ENCODE results near the gene RETREG2.
A peak's percentile ranks its signal among the peaks of the same experiment; 100 is the strongest.

The RETREG2 gene

DNA sequence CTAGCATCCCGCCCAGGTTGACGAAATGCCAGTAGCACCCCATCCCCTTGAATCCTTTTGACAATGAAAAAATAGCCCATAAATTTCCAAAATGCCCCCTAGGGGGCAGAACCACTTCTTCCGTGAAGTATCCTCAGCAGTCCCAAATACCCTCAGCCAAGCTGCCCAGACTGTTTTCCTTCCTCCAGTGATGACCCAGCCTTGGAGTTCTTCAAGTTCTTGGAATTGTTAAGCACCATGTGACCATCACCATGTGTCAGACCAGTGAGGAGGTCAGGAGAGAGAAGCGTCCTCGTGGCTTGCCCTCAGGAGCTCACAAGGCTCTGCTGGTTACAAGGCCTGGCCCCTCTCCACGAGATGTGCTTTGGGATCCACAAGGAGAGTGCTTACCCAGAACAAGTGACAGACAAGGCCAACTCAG, 6.8 kb upstream of the RETREG2 start:
- no peak for DNase-seq

DNA sequence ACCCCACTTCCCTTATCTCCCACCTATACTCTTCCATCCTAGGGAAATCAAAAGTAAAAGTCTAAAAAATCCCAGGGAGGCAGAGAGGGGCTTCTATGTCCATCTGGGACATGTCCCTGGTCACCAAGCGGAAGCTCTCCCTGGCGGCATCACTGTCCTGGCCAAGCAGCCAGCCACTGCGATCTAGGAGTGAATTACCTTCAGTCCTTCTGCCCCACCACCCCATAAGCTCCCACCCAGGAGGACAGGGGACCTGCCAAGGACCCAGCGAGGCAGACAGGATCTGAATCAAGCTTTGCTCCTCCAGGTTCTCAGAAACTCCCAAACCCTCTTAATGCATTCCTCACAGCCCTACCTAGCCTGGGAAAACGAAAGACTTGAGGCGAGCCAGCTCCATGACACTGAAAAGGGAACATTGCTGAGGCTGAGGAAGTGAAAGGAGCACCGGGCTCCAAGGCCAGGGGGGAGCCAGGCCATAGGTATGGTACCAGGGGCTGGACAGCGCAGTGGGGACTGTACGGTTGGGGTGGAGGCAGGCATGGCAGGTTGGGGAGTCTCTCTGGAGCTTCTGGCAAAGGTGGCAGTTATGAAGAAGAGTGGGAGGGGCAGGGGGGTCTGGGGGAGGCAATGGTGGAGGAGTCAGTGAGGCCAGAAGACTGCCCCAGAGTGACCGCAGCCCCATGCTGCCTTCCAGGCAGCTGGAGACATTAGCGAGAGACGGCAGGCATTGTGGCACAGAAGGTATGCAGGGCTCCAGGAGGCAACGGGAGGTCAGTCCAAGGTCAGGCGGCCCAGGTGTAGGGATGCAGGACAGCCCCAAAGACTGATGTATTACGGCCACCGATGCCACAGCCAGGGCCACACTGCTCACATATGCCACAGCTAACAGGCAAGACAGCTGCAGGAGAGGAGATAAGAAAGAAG, 5.6 kb upstream of the RETREG2 start:
- DNase-seq = no peak

DNA sequence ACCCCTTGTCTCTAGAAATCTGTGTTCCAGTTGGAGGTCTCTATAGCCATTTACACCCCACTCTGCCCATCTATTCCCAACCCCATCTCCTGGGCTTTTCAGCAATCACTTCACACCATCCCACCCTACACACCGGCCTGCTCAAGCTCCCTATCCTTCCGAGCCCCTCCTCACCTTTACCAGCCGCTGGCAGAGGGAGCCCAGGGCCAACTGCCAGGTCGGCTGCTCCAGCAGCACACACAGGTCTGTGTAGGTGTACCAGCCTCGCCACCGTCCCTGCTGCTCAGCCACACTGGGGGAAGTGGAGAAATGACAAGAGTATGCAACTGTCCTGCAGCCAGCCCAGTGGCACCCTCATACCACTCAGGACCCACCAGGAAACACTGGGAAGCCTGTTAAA, 4.9 kb upstream of the RETREG2 start:
- DNase-seq = no peak

DNA sequence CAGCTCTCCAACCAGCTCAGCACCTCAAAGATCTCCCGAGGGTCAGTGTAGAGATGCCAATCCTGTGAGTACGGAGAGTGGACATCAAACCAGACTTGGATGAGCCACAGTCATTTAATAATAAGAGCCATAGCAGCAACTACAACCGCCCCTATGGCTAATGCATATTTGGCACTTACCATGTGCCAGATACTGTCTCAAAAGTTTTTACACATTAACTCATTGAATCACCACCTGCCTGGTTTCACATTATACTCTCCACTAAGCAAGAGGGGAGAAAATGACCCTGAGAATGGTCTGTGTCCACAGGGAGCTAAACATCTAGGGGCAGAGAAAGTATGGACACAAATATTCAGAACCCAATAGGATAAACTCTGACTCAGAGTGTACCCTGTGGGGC, 3.9 kb upstream of the RETREG2 start:
- no peak for DNase-seq

DNA sequence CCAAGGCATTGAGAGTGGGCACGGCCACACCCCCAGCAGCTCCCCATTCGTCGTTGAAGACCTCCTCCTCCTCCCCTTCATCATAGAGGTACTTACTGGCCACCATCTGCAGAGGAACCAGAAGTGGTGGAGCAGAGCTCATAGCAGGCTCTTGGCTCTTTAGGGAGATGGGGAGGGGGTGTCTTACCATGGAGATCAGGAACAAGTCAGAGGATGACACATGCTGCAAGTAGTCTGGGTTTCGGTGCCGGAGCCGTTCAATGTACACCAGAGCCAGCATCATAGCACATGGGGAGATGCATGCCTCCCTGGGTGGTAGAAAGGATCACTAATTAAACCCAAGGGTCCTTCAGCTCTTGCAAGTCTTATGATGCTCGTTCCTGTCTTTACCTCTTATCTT, 3.3 kb upstream of the RETREG2 start:
- no peak for DNase-seq

DNA sequence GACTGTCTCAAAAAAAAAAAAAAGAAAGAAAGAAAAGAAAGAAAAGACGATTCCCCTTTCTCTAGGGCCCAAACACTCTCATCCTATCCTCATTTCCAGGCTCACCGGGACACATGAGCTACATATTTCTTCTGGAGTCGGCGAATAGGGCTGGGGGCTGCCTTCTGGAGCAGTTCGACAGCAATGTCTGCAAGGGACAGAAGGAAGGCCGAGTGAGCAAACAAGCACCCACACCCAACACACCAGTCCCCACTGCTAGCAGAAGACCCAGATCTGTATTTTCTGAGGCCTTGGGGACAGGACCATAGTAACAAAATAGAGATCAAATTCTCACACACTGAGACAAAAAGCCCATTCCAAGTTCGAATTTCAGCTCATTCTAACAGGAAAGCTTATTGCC, 2.6 kb upstream of the RETREG2 start:
- DNase-seq = no peak

DNA sequence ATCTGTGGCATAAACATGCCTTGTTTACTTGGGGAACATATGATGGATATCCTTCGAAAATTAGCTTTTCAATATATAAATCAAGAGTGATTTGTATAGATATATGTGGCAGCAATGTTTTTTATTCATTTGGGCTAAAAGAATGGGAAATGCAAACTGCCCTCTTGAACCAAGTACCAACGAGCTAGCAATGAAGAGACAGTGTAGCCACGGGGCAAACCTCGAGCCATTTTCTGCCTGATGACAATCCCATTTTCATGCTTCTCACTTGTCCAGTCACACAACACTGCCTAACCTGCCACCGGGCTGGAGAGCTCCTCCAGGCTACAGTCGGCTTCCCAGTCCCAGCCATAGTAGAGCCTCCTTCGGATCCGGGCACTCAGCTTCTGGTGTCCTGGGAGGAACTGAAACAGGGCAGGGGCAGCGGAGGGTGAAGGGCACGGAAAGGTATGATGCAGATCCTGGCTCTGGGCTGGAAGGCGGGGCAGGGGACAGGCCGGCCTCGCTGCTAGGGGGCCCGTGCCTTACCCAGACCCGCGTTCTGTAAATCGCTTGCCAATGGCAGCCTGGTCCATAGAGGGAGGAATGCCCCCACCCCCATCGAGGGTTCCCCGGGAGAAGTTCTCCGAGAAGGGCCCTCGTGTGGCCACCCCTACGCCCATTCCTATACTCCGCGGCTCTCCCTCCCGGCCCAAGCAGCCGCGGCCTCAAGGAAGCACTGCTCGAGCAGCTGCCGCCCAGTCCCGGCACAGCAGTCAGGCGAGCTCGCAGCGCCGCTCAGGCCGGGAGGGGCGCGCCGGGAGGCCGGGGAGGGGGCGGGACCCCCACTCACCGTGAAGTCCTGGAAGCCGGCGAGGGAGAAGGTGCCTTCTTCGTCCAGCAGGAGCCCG, 1.9 kb upstream of the RETREG2 start:
- DNase-seq = peak; percentile 15

DNA sequence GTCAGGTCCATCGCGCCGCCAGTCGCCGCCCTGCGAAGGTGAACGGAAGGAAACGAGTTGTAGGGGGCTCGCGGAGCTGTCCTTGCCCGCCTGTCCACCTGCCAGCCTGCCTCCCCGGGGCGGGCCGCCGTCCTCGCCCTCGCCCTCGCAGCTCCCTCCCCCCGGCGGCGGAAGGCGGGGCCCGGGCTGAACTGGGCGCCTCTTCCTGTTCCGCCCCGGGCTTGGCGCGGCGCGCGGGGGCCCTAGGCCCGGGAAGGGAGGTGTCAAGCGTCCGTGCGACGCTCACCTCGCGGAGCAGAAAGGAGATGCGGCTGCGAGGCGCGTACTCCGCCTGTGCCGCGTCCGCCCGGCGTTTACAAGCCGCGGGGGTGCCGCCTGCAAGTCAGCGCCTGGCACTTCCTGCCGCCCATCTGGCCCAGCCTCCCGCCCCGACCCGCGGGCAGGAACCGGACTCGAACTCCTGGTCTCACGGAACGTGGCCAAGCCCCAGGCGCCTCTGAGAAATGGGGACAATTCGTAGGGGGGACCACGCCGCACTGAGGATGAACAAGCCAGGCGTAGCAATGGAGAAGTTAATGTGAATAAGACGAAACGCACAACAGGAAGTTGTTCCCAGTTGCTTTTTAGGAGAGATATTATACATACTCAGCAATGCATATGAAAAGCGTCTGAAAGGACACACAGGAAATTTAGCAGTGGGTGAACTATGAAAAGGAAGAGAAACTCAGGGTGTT, 1.1 kb upstream of the RETREG2 start, which contains the start of gene CNPPD1:
Gene CNPPD1 (minus strand): TSS at position 108 of the 734 bp plus-strand sequence. CDS start 97 bp downstream, at position 11.
- DNase-seq = peak; percentile 75

DNA sequence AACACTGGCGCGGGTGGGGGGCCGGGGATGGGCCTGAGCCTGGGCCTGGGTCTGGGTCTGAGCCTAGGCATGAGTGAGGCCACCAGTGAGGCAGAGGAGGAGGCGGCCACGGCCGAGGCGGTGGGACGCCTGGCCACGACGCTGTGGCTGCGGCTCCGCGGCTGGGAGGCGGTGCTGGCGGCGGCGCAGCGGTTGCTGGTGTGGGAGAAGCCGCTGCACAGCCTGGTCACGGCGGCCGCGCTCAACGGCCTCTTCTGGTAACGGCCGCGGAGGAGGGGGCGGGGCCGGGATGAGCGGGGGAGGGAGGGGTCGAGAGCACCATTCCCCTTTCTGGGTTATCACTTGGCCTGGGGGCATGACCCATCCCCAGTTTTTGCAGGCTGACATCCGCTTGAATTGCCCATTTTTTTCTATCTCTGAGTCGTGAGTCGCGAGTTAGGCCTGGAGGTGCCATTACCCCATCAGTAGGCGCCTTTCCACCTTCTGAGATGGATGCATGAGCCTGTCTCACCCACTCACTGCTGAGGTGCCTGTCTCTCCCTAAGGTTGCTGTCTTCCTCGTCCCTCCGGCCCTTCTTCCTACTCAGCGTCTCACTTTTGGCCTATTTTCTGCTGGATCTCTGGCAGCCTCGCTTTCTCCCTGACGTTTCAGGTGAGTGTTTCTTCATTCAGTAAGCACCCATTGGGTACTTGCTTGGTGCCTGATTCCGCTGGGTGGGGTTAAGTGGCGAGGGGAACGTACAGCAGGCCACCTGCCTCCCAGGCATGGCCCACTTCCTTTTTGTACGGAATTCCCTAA, 501 bp downstream of the RETREG2 start:
- DNase-seq = no peak

DNA sequence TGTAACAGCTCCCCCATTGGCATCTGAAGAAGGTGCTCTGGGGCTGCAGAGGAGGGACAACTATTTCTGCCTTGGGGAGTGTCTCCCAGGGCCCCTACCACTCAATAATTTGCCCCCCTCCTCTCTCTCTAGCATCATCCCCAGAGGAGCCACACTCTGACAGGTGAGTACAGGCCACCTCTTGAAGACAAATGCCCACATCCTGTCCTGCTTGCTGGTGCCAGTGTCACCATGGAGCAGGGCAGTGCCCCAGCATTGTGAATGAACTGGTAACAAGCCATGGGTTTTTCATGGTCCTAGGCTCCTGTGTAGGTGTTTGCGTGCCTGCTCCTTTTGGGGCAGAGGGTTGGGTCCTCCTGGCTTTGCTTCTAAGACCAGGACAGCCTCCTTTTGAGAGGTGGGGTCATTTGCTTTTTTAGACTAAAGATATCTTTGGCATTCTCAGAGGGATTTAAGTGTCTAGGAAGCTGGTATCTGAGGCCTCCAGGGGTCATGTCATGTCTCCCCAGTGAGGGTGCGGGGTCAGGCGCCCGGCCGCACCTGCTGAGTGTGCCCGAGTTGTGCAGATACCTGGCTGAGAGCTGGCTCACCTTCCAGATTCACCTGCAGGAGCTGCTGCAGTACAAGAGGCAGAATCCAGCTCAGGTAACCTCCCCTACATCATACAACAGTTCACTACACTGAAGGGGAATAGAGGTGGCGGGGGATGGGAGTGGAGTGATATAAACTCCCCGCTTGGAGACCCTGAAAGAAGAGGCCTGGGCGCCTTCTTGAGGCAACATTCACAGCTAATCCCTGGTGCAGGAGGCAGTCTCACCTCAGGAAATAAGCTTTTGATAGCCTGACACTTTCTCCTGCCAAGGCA, 1.8 kb downstream of the RETREG2 start:
- DNase-seq = no peak

DNA sequence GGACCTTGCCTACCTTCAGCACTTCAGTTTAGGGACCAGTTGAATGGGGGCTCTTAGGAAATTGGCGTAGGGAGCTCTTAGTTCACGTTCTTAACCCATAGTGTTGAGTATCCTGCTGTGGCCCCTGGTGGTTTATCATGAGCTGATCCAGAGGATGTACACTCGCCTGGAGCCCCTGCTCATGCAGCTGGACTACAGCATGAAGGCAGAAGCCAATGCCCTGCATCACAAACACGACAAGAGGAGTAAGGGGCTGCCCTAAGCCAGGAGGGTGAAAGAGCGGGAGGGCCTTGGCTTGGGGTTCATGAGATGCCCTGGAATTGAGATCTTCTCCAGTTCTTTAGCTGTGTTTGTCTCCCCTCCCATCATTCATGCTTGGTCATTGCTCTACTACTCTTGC, 2.9 kb downstream of the RETREG2 start:
- no peak for DNase-seq

DNA sequence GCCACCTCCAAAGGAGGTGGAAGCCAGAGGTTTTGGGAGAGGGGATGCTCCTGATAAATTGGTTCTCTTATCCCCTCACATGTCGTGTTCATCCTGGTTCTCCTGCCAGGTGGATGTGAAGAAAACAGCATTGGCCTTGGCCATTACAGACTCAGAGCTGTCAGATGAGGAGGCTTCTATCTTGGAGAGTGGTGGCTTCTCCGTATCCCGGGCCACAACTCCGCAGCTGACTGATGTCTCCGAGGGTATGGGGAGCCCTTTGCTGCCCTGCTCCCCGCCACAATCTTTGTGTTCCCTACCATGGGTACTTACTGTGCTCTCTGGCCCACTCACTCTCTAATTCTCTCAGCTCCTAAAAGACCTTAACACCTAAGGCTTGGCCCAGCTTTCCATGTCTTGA, 3.5 kb downstream of the RETREG2 start:
- no peak for DNase-seq

DNA sequence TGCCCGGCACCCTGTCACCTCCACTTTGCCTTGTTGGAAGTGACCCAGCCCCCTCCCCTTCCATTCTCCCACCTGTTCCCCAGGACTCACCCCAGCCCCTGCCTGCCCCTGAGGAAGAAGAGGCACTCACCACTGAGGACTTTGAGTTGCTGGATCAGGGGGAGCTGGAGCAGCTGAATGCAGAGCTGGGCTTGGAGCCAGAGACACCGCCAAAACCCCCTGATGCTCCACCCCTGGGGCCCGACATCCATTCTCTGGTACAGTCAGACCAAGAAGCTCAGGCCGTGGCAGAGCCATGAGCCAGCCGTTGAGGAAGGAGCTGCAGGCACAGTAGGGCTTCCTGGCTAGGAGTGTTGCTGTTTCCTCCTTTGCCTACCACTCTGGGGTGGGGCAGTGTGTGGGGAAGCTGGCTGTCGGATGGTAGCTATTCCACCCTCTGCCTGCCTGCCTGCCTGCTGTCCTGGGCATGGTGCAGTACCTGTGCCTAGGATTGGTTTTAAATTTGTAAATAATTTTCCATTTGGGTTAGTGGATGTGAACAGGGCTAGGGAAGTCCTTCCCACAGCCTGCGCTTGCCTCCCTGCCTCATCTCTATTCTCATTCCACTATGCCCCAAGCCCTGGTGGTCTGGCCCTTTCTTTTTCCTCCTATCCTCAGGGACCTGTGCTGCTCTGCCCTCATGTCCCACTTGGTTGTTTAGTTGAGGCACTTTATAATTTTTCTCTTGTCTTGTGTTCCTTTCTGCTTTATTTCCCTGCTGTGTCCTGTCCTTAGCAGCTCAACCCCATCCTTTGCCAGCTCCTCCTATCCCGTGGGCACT, 4.5 kb downstream of the RETREG2 start:
- DNase-seq = no peak

DNA sequence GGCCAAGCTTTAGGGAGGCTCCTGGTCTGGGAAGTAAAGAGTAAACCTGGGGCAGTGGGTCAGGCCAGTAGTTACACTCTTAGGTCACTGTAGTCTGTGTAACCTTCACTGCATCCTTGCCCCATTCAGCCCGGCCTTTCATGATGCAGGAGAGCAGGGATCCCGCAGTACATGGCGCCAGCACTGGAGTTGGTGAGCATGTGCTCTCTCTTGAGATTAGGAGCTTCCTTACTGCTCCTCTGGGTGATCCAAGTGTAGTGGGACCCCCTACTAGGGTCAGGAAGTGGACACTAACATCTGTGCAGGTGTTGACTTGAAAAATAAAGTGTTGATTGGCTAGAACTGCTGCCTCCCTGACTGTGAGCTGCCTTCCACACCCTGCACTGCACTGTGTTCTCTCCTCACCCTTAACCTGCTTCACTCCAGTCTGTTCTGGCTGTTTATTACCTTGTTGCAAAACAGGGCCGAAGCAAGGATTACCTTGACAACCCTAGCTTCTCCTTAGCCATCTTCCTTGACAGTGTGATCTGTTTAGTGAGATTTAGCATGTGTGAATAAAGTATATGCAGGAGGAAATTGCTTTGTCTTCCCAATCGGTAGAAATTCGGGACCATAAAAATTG, 5.2 kb downstream of the RETREG2 start:
- no peak for DNase-seq

DNA sequence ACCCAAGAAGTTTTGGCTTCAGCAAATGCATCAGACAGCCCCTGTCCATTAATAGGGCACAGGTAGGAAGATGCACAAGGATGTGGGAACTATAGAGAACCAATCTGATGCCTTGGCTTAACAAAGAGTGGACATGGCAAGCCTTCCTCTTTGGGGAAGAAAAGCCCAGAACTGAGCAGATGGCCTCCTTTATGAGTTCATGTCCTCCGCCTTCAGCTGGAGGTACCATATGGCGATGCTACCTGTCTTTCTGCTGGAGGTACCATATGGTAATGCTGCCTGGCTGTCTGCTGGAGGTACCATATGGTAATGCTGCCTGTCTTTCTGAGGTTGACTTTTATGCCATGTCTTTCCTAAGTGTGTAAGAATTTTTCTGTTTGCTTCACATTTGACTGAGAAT, 6.0 kb downstream of the RETREG2 start:
- DNase-seq = no peak

DNA sequence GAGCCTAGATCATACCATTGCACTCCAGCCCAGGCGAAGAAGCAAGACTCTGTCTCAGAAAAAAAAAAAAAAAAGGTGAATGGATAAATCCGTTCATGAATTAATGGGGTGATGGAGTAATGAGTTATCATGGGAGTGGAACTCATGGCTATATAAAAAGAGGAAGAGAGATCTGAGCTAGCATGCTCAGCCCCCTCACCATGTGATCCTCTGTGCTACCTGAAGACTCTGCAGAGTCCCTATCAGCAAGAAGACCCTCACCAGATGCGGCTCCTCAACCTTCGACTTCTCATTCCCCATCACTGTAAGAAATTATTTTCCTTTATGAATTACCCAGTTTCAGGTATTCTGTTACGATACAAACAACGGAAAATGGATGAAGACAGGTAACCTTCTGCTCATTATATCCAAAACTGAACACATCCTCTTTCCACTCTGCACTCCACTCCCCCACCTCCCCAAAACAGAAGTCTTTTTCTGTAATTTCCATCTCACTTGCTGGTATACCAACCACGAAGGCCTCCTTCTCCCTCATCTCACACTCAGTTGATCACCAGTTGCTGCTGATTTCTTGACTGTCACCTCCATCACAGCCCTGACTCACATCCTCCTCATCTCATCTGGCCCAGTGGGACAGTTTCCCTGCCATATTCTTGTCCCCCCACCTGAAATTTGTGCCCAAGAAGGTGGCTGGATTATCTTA, 8.8 kb downstream of the RETREG2 start:
- DNase-seq = no peak

DNA sequence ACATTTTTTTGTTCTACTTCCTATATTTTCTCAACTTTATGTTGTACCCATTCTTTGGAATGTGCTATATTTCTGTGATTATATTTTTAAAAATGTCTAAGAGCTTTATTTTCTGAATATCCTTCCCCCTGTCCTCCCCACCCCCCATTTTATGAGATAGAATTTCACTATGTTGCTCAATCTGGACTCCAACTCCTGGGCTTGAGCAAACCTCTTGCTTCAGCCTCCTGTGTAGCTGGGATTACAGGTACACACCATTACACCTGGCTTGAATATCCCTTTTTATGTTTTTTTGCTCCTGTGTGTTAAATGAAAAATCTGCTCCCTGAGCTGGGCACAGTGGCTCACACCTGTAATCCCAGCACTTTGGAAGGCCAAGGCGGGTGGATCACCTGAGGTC, 19.3 kb downstream of the RETREG2 start:
- DNase-seq = no peak

DNA sequence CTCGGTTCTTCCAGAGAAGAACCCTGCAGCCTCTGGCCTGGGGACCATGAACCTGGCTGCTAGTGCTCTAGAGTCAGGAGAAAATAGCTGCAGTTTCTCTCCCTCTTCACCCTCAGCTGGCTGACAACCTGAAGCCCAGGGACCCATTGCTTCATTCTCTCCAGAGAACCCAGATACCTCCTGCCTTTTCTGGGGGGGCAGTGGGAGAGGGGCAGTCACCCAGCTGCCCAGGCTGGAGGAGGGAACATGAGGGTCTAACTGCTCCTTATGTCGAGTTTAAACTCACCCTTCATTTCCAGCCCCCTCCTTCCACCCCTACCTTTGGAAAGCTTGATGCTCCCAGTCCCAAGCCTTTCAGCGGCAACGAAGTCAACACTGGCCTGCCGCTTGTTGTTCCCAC, 20.9 kb downstream of the RETREG2 start:
- DNase-seq = no peak
